UCSD-AML1 (cell line): ENCODE results near the gene CORO7.

Experiments used
- DNase-seq: peaks from one replicate; lab custom pipeline; 2025; ENCODE audit not compliant: unreplicated experiment; lab: John Stamatoyannopoulos, UW

CORO7 gene

DNA sequence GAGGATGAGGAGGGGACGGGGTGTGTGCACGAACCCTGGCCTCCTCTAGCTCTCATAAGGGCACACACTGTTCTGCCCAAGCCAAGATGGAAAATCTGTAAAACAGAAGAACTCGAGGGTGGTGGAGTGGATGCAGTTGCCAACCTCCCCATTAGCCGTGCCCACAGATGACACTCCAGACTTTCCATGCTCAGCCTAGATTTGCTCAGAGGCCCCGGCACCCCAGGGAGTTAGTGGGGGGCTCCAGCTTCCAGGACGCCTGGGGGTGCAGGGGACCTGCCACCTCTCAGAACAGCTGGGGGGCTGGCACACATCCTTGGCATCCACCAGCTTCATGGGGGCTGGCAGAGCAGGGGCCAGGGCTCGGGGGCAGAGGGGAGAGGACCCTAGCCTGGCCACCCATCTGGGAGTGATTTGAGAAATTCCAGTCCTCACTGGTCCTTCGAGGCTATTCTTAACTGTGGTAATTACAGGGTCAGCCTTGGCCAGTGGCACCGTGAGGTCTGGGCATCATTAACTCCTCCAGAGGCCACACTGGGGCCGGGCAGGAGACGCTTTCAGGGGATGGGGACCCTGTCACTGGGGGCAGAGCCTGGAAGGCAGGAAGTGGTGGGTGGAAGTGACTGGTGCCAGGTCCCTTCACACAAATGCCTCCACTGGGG lies 30.5 kb downstream of the CORO7 start:
- DNase-seq, result no peak

- no peak for DNase-seq
Measured at GRCh38 chr16:4385066-4385788, 31.2 kb downstream of the CORO7 start.

DNA sequence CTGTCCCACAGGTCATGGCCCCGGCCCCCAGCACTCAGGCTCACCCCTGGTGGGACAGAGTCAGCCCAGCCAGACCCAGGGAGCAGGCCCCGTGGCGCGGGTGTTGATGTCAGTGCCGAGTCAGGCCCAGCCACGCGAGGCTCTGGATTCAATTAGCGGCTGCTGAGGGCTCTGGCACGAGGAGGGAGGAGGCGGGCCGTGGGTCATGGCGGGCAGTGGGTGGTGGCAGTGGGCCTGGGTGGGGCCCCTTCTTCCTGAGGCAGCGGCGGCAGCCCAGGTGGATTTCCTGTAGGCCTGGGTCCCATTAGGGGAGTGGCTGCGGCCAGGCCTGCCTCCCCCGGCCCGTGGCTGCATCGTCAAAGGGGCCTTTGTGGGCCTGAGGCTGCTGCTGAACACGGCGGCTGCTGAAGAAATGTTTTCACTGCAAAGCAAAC lies 31.9 kb downstream of the CORO7 start:
- peak; percentile 22 for DNase-seq

- no peak for DNase-seq
Measured at GRCh38 chr16:4383591-4384444, 32.6 kb downstream of the CORO7 start.

DNA sequence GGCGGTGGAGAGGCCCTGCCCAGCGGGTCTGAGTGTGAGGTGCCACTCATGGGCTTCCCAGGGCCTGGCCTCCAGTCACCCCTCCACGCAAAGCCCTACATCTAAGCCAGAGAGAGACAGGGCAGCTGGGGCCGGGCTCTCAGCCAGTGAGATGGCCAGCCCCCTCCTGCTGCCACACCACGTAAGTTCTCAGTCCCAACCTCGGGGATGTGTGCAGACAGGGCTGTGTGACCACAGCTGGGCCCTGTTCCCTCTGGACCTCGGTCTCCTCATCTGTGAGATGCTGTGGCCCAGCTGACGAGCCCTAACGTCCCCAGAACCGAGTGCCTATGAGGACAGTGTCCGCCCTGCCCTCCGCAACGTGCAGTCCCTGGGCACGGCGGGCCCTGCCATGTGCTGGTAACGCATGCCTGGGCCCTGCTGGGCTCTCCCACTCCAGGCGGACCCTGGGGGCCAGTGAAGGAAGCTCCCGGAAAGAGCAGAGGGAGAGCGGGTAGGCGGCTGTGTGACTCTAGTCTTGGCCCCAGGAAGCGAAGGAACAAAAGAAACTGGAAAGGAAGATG lies 33.5 kb downstream of the CORO7 start:
- no peak for DNase-seq

DNA sequence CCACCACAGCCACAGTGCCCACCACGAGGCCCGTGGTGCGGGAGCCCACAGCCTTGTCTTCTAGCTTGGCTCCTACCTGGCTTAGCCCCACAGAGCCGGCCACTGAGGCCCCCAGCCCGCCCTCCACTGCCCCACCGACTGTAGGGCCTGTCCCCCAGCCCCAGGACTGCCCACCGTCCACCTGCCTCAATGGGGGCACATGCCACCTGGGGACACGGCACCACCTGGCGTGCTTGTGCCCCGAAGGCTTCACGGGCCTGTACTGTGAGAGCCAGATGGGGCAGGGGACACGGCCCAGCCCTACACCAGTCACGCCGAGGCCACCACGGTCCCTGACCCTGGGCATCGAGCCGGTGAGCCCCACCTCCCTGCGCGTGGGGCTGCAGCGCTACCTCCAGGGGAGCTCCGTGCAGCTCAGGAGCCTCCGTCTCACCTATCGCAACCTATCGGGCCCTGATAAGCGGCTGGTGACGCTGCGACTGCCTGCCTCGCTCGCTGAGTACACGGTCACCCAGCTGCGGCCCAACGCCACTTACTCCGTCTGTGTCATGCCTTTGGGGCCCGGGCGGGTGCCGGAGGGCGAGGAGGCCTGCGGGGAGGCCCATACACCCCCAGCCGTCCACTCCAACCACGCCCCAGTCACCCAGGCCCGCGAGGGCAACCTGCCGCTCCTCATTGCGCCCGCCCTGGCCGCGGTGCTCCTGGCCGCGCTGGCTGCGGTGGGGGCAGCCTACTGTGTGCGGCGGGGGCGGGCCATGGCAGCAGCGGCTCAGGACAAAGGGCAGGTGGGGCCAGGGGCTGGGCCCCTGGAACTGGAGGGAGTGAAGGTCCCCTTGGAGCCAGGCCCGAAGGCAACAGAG lies 34.2 kb downstream of the CORO7 start:
- DNase-seq, result no peak

- no peak for DNase-seq
Measured at GRCh38 chr16:4381072-4381934, 35.1 kb downstream of the CORO7 start.

DNA sequence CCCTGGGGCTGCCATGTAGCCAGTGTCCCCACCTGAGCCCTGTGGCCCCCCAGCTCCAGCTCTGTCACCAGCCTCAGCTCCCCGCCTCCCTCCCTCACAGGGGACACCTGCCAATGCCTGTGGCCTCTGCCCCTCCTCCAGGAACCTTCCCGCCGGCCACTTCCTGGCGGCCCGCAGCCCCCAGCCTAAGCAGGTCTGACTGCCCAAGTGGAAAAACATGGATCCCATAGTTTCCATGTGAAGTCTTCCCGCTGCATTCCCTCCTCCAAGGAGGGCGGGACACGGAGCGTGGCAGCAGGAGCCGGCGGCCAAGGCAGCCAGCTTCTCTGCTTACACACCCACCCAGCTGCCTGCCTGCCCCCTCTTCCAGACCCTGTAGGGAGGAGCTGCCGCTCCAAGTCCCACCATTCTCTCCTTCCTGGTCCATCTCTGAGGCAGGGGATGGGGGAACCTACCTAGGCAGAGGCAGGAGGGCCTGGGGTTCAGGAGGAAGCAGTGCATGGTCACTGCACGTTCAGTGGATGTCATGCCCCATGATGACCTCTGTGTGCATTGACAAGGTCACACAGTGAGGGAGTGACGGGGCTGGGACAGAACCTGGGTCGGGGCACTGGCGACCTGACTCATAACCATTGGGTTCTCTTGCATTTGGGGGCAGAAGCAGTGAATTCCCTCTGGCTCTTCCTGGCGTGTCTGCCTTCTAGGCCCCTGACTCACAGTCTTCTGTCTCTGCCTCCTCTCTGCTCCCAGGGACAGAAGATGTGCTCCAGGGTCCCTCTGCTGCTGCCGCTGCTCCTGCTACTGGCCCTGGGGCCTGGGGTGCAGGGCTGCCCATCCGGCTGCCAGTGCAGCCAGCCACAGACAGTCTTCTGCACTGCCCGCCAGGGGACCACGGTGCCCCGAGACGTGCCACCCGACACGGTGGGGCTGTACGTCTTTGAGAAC lies 36.0 kb downstream of the CORO7 start:
- DNase-seq, result no peak

GRCh38 chr16:4378999-4379690 lies 37.3 kb downstream of the CORO7 start:
- DNase-seq, result no peak

DNA sequence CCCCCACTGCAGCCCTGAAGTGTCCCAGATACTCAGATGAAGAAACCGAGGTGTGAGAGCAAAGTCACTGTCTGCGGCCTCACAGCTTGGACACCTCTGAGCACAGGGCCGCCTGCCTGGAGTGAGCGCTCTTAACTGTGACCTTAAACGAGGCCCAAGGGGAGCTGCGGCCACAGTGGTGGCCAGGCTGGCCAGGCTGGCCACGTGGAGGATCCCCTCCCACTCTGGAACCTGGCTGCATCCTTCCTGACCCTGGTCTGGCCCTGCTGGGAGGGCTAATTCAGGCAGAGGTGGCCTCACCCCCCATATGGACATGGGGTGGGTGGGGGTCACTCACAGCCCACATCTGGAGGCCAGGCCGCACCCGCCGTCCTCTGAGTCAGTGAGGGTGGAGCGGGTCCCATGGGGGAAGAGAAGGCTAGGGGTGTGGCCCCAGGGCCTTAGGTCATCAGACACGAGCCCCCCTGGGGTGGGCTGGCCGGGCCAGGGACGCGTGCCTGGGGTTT lies 38.2 kb downstream of the CORO7 start:
- DNase-seq, result no peak

GRCh38 chr16:4377573-4378154 lies 38.7 kb downstream of the CORO7 start:
- DNase-seq, result no peak

DNA sequence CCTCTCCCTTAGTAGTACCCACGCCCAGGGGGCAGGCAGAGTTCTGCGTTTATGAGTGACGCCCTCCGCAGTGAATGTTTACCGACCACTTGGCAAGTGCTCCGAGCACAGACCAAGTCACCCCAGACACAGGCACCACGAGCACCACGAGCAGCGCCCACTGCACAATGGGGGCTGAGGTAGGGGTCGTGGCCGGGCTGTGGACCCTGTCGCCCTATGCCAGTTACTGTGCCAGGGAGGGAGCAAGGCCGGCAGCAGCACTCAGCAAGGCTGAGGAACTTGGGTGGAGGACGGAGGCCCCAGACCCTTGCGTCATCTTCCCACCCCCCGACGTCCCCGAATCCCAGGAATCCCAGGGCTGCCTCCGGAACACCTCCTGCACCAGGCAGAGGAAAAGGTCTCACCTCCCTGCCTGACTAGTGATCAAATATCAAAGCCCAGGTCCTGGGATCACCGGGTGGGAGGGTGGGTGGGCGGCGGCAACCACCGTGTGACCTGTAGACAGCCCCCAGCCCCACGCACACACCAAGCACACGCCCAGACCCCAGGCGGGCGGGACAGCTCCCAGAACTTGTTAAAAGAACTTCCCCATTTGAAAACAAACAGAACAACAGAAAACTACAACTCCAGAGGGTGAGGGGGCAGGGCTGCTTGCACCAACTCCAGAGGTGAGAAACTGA lies 39.4 kb downstream of the CORO7 start:
- no peak for DNase-seq

DNA sequence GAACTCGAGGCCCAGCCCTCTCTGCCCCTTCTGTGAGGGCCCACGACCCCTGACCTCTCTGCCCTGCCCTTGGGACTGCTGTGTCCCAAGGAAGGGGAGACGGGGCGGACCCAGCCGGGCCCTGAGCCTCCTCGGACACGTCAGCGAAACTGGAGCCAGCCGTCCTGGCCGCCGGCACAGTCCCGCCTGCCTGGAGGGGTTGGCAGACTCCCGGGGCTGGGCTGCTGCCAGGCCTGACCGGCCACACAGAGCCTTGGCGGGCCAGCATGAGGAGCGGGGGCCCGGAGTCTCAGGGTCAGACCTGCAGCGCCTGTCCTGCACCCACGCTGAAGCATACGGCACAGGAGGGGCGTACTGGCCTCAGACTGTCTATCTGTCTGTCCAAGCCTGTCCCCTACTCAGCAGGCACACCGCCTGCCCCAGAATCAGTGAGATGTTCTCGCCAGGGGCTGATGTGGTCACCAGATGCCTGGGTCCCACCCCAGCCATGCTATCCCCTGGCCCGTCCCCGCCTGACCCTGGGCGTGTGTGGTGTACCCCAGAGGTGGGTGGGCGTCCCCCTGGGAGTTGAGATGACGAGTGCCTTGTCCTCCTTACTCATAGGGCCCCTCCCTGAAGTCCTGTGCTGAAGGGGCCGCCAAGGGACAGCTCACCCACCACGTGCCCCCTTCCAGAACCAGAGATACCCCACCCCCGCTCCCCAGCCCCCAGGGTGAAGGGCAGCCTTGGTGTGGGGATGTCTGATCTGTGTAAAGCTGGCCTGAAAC lies 40.1 kb downstream of the CORO7 start:
- DNase-seq, result no peak

DNA sequence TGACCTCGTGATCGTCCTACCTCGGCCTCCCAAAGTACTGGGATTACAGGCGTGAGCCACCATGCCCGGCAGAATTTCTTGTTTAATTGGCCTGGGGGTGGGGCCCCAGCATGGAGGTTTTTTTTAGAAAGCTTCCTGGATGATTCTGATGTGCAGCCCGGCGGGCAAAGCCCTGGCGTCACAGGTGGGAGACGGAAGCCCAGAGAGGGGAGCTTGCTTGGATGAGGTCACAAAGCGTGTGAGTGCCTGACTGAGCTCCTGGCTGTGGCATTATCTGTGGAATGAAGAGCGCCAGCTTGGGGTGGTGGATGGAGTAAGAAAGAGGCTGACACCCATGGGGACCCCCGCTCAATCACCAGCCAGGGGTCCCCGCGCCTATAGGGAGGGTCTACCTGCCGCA lies 40.7 kb downstream of the CORO7 start:
- no peak for DNase-seq

GRCh38 chr16:4373909-4374742 lies 42.3 kb downstream of the CORO7 start:
- no peak for DNase-seq
